IPS-NIHi7 (cell line): ENCODE results near the gene DCST2.
A peak's percentile ranks its signal among the peaks of the same experiment; 100 is the strongest.

Source experiments
- DNase-seq: peaks from one replicate; pipeline ENCODE4 v3.0.0; 2012; ENCODE audit warnings: mixed read lengths; ENCODE audit errors: extremely low spot score

Gene DCST2

GRCh38 chr1:155069551-155070157 lies 36.1 kb upstream of the DCST2 start:
- DNase-seq = no peak

- no peak for DNase-seq
These were observed 35.0 kb upstream of the DCST2 start for GRCh38 chr1:155068599-155068998.

GRCh38 chr1:155066777-155067176 lies 33.2 kb upstream of the DCST2 start:
- no peak for DNase-seq

- no peak for DNase-seq
These were observed 31.4 kb upstream of the DCST2 start for GRCh38 chr1:155064832-155065429.

- peak; percentile 59 for DNase-seq
These were observed 30.7 kb upstream of the DCST2 start for GRCh38 chr1:155064111-155064831.

GRCh38 chr1:155063550-155064110 lies 30.0 kb upstream of the DCST2 start, which contains the start of gene EFNA4:
Gene EFNA4 (plus strand): TSS chr1:155063740. CDS start chr1:155063824, 84 bp downstream.
- peak; percentile 89 for DNase-seq

GRCh38 chr1:155062702-155063411 lies 29.3 kb upstream of the DCST2 start:
- DNase-seq = peak; percentile 78

GRCh38 chr1:155062151-155062686 lies 28.6 kb upstream of the DCST2 start:
- DNase-seq = peak; percentile 73

- peak; percentile 90 for DNase-seq
These were observed 28.0 kb upstream of the DCST2 start for GRCh38 chr1:155061381-155062150.

- DNase-seq = no peak
These were observed 27.2 kb upstream of the DCST2 start for GRCh38 chr1:155060736-155061135.

GRCh38 chr1:155057788-155058211 lies 24.2 kb upstream of the DCST2 start:
- DNase-seq = no peak

GRCh38 chr1:155057104-155057503 lies 23.5 kb upstream of the DCST2 start:
- DNase-seq = no peak

GRCh38 chr1:155053531-155054105 lies 20.0 kb upstream of the DCST2 start:
- no peak for DNase-seq

- DNase-seq = no peak
These were observed 19.1 kb upstream of the DCST2 start for GRCh38 chr1:155052439-155053395.

- no peak for DNase-seq
These were observed 18.3 kb upstream of the DCST2 start for GRCh38 chr1:155051777-155052398.

GRCh38 chr1:155051342-155051776 lies 17.8 kb upstream of the DCST2 start:
- DNase-seq = no peak

GRCh38 chr1:155050560-155051341 lies 17.2 kb upstream of the DCST2 start, which contains the start of gene ADAM15:
Gene ADAM15 (plus strand): TSS chr1:155051316. CDS start chr1:155051387, 71 bp downstream.
- DNase-seq = peak; percentile 96
